HS-27A (cell line): ENCODE data around the gene CAPZA1.
"Not testable (repeated sequence)": the region's sequence is repeated elsewhere in the genome, so short reads cannot be mapped to it uniquely, and the experiment has no call there.

ENCODE experiments used
- DNase-seq: peaks from one replicate; pipeline ENCODE4 v3.0.0-alpha.2; 2012; ENCODE audit warnings: low read depth, missing footprints

The CAPZA1 gene

DNA sequence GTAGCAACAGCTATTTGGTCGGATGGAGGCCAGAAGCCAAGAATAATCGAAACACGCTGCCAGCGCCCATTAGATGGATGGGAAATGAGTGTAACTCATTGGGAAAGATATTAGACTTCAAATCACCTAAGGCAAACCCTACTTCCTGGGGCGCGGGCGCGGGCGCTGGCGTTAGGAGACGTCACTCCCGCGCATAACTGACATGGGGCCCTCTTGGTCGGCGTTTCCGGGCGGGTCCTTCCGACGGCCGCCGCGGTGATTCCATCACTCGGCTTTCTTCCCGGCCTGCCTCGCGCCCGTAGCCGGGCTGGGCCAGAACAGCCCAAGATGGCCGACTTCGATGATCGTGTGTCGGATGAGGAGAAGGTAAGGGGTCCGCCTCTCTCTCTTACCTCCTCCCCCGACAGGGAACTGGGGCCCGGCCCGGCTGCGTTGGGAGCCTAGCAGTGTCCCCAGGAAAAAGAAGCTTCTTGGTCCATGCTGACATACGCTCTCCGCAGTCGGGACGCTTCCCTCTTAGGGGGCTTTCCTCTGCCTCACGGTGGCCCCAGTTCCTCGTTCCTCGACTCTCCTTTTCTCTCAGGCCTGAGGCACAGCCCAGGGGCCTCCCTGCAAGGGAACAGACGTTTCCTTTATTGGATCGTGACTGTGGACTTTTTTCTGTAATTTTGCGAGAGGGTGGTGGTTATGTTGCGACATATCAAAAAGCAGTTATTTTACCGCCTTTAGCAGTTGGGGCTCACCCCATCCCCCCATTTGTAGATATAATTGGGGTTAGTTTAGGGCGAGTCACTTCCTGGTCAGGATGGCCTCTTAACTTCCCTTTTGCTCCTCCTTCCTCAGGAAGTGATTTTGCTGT lies at the start of gene CAPZA1:
TSS of gene CAPZA1 (plus strand) at position 315 of the 859 bp plus-strand sequence. CDS start at position 328, 13 bp downstream.
- DNase-seq: peak; percentile 66

DNA sequence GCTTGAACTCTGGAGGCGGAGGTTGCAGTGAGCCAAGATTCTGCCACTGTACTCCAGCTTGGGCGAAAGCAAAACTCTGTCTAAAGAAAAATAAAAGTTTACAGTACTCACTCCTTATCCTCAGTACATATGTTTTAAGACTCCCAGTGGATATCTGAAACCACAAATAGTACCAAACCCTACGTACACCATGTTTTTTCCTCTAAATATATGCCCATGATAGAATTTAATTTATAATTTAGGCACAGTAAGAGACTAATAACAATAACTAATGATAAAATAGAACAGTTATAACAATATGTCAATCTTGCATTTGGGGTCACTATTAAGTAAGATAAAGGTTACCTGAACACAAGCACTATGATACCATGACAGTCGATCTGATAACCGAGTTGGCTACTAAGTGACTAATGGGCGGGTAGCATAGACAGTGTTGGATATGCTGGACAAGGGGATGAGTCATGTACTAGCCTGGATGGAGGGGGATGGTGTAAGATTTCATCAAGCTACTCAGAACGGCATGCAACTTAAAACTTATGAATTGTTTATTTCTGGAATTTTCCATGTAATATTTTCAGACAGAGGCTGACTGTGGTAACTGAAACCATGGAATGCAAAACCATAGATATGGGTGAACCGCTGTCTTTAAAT lies 44.4 kb upstream of the CAPZA1 start:
- peak; percentile 82 for DNase-seq

DNA sequence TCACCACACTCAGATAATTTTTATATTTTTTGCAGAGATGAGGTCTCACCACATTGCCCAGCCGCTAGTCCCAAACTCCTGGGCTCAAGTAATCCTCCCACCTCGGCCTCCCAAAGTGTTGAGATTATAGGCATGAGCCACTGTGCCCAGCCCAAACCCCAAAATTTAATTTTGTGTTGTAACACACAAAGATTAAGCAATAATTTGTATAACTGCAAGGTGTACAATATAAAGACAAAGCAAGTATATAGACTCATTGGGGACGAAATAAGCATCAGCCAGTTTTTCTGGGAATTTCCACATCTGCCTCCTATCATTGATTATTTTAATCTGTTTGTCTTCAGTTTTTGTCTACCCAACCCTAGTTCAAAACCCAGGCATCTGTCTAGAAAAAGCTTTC lies 43.4 kb upstream of the CAPZA1 start:
- DNase-seq: no peak

DNA sequence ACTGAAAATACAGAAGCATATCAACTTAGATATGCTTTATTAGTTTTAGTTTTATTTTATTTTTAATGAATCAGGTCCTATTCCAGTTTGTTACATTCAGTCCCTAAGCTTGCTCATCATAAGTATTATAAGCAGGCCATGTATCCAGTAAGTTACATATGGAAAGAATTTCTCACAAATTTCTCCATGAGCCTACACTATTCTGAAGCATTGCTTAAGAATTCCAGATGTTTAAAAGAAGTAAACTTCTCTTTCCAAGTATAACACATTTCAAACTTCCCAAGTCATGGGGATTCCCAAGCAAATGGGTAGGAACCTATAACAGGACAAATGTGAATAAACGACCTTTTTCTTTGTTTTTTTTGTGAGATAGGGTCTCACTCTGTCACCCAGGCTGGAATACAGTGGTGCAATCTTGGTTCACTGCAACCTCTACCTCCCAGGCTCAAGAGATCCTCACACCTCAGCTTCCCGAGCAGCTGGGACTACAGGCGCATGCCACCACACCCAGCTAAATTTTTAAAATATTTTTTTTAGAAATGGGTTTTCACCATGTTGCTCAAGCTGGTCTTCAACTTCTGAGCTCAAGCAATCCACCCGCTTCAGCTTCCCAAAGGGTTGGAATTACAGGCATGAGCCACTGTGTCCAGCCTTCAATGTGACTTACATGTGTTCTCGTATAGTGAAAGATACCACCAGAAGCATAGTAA lies 39.7 kb upstream of the CAPZA1 start:
- DNase-seq: no peak

DNA sequence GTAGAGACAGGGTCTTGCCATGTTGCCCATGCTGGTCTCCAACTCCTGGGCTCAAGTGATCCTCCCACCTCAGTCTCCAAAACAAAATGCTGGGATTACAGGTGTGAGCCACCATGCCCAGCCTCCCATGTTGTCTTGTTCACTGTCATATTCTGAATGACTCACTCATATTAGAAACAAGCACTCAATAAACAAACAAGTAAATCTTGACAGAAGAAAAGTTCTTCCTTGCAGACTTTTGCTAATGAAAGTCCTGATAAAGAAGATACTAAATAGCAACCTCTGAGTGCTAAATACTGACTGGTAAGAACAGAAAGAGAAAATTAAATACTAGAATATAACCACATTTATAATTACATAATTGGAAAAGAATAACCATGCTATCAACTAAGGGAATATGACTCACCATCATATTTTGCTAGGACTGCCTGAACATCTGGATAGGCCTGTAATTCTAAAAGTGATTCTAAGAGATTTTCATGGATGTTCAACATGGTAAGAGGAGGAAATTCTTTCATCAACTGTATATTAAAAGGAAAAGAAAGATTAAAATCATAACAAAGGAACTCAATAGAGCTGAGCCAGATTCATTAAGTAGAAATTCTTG lies 37.9 kb upstream of the CAPZA1 start:
- DNase-seq: no peak

DNA sequence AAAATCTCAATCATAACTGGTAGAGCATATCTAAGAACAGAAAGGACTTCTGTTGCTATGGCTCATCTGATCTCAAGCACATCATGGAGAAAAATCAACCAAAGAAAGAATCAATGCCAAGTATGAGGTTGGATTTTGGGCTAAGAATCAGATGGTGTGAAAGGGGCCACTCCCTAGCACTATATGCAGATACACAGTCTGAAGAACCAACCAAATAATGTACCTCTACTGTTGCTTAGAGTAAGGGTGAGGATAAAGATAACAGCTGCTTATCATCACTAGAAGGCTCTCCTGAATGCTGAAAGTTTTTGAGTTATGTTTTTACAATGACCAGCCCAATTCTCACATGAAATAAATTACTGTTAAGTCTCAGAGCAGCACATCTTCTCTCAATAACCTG lies 36.3 kb upstream of the CAPZA1 start:
- no peak for DNase-seq

DNA sequence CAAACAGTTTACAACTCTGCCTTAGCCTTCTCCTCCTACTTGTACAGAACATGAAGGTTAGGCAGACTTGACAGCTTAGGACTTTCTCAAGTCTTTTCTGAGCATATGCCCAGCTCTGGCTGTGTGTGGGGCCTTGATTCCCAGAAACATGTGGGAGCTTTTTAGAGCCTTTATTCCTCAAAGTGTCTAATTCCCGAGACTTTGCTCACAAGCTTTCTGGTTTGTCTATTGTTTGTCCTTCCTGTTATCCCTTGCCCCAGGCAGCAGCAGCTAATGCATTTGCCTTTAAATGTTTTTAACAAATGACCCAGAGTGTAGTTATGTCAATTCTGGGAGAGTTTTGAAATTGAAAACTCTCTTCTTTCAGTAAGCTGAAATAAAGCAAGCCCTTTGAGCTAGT lies 29.9 kb upstream of the CAPZA1 start:
- no peak for DNase-seq

DNA sequence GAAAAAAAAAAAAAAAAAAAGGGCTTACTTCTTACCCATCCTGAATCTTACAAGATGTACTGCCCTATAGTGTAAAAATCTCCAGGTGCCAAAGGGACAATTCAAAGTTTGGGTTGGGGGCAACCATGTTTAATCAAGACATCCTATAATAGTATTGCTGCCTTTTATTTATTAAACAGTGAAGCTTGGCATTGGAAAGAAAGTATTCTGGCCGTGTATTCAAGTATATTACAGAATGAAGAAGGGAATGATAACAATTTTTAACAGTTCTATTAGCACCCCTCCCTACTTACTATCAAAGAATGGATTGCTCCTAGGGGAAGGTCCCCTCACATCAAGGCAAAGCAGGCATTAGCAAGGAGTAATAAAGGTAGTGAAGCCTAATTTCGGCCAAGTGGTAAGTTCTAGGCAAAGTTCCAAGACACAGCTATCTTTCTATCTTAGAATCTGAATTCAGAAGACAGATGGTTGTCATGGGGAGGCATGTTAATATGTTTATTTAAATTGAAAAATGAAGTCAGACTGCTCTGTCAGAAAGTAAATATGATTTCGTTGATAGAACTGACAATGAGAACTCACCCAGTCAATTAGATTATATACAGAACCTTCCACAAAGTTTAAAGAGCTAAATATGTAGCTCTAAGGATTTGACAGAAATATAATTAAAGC lies 25.3 kb upstream of the CAPZA1 start:
- no peak for DNase-seq

DNA sequence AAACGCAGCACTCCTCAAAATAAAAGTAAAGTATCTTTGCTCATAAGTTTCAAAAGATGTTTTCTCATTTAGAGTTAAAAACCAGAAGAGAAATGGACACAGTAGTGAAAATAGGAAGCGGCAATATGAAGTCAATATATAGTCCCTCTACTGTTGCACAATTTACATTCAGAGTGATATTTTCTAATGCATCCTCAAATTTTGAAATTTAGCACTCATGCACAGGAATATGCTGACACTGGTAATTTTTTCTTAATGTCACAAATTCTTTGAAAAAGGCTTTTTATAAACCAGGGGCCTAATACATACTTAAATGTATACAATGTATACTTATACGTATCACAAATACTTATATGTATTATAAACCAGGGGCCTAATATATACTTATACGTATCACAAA lies 20.2 kb upstream of the CAPZA1 start:
- no peak for DNase-seq

DNA sequence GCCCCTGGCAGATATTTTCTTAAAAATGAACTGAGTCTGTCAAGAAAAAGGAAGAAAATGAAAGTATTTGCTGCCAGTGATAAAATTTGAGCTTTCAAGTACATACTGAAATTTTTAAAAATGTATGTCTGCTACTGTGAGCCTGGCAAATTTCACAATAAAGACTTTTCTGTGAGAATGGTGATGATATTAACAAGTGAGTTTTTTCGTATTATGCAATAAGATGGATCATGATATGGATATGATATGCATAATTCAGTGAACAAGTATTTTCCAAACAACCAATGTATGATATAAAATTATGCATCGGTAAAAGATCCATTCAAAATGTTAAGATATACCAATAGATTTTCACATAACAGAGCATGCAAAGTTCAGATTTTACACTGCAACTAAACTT lies 16.6 kb upstream of the CAPZA1 start:
- no peak for DNase-seq

DNA sequence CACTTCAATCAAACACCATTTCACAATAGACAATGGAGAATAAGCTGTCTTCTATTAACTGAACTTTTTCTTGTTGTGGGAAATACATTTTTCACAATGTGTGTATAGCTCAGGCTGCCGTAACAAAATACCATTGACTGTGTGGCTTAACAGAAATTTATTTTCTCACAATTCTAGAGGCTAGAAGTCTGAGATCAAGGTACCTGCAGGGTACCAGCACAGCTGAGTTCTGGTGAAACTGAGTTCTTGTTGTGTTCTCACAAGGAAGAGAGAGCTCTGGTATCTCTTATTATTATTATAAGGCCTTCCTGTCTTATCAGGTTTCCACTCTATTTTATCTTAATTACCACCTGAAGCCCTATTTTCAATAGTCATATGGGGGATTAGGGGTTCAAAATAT lies 16.1 kb upstream of the CAPZA1 start:
- no peak for DNase-seq

DNA sequence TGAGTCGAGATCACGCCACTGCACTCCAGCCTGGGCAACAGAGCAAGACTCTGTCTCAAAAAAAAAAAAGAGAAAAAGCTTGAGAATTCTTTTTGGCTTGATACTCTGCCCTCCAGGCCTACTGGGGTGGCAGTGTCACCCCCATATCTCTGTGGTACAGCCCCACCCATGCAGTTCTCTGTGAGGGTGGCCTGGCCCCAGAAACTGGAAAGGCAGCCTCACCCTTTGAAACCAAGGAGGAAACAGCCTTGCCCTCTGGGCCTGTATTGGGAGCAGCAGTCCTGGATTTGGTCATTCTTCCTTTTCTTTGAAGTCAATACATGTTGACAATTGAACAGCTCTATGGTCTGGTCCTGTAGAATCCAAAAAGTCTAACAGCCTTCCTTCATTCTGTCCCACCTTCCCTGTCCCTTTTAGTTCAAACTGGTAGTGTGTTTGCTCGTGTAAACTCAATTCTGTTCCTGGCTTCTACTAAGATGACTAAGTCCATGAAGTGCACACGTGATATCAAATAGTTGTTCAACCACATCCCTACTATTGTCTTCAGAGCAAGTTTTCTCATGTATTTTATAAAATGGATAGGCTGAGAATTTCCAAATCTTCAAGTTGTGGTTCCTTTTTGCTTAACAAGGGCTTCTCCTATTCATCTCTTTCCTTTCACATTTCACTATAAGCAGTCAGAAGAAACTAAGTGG lies 13.9 kb upstream of the CAPZA1 start:
- DNase-seq: no peak

DNA sequence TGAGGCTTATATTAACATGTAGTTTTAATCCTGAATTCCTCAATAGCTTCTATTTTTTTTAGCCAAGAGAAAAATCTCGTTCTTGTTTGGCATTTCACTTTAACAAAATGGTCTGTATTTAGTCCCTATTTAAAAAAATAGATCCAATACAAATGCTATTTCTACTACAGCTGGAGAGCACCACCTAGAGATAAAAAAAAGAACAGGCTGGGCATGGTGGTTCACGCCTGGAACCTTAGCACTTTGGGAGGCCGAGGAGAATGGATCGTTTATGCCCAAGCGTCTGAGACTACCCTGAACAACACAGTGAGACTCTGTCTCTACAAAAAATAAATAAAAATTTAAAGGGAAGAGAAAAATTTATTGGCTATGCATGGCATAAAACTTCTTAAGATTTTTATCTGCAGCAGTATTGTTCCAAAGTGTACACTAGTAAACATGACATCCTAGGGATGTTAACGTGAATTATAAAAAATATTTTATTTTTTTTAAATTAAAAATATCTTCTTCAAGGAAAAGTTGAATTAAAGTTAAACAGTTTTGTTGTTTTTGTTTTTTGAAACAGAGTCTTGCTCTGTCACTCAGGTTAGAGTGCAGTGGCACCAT lies 5.1 kb upstream of the CAPZA1 start:
- DNase-seq: no peak

DNA sequence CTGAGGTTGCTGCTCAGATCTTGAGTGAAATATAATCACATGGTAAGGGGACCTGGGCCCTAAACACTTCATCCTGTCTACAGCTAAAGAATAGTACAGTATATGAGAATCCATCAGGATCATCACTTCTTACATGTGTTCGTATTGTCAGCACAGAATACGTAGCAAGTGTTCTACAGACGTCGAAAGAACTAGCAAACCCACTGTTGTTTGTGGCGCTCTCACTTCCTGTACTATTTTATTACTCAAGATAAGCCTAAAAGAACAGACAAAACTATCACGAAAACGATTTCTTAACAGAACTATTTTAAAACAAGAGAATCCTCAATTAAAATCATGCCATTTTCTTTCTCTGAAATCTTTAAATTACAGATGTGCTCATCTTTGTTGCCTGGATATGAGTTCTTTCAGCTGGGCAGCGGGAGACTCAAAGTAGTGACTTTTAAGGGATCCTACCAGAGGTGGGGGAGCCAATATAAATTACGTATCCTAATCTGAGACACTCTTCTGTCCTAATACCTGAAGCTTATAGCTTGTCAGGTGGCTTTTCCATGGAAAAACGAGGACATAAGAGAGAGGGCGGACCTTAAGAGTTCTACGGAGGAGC lies 1.4 kb upstream of the CAPZA1 start:
- no peak for DNase-seq

DNA sequence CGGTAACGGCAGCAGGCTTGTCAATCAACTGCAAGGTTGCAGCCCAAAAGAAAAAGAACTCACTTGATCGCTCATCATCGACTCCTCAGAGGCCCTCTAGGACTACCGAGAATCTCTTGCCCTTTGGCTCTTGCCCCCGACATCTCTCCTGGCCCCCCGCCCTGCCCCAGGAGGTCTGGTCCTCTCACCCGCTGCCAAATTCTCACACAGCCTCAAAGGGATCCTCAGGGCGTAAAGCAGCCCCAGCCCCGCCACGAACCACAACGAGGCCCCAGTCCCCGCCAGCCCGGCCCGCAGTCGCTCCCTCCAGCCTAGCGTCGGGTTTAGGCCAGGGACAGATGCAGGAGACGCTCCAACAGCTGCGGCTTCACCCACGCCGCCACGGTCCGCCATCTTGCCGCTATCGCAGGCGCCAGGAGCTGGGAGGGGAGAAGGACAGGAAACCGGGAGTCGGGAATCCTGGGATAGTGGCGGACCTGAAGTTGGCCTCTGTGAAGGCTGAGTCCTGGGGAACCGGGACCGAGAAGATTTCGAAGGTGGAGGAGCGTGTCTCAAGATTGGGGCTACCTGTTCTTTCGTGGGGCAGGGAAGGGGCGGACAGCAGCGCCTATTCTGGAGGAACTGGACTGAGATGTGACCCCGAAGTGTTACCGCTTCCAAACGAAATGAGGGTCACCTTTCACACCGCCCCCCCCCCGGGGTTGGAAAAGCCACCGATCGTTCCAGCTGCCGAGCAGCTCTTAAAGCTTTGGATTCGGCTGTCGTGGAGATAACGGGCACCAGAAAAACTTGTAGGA lies 713 bp upstream of the CAPZA1 start, which contains the start of gene ST7L:
TSS of gene ST7L (minus strand) at position 421 of the 797 bp plus-strand sequence. CDS start at position 393, 28 bp downstream.
- peak; percentile 56 for DNase-seq

DNA sequence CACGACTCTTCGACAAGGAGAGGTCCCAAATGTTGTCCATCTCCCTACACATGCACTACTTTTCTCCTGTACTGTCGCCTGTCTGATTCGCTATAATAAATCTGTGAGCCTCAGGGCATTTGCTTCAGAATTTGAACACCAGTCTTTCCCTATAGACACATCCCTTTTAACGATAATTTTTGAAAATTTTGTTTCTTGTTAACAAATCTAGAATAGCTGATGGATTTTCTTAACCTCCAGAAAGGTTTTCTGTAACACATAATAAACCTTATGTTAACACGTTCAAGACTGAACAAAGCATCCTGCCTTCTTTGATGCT lies 704 bp downstream of the CAPZA1 start:
- DNase-seq: no peak

DNA sequence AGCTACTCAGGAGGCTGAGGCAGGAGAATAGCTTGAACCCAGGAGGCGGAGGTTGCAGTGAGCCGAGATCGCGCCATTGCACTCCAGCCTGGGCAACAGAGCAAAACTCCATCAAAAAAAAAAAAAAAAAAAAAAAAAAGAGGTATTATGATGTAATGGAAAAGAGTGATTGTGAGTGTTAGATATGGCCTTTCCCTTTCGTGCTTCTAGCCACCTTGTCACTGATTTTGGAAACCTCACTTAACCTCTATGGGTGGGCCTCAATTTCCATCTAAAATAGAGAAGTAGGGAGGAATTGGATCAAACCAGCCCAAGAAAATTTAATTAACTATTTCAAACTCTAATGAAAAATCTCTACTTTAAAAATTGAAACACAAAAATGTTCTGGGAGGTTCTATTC lies 4.9 kb downstream of the CAPZA1 start:
- not testable (repeated sequence) for DNase-seq

DNA sequence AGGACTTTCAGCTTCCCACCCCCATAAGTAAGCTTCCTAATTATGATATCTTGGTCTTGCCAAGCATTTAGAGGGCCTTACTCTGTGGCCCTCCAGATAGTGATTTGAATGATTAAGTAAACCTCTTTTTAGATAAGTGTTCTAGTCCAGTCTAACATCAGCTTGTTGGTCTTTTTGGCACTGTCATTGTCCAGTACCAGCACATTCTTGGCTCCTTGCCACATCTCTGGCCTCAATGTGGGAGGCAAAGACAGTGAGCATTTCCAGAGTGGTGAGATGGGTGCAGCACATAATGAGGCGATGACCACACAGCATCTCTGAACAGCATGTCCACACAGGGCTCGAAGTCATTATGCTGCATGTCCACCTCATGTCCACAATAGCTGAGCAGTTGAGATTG lies 6.1 kb downstream of the CAPZA1 start:
- DNase-seq: no peak

DNA sequence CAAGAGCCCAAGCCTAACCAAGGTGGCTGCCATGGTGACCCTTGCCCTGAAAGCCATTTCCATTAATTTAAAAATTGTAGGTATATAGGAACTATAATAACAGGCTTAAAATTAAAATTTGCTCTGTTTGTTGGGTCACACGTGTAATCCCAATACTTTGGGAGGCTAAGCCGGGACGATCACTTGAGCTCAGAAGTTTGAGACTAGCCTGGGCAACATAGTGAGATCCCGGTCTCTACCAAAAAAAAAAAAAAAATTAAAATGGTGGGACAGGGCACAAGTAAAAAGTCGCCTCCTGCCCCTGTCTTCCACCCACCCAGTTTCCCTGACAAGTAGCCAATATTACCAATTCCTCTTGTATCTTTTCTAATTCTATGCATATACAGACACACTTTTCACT lies 6.6 kb downstream of the CAPZA1 start:
- DNase-seq: no peak

DNA sequence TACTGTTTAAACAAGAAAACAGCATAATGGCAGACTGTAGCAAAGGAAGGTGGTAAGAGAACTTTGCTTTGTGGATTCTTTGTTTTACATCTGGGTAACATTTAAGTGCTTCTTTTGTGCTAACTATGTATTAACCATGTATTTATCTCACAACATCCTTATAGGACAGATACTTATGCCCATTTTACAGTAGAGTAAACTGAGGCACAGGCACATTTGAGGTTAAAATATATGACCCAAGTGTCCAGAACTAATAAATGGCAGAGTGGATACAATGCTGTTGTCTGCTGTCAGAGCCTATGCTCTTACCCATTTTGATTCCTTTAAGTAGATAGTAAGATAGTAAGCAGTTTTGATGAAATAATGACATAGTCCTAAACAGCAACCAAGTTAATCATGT lies 7.3 kb downstream of the CAPZA1 start:
- DNase-seq: no peak
